ENCODE data around the gene IL26. TPM values are rescaled to one million over a fixed set of nuclear protein-coding genes. Genes with fewer than 3 reads are reported as not detected.

Gene IL26, protein sequence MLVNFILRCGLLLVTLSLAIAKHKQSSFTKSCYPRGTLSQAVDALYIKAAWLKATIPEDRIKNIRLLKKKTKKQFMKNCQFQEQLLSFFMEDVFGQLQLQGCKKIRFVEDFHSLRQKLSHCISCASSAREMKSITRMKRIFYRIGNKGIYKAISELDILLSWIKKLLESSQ
- not detected for total RNA-seq

DNA sequence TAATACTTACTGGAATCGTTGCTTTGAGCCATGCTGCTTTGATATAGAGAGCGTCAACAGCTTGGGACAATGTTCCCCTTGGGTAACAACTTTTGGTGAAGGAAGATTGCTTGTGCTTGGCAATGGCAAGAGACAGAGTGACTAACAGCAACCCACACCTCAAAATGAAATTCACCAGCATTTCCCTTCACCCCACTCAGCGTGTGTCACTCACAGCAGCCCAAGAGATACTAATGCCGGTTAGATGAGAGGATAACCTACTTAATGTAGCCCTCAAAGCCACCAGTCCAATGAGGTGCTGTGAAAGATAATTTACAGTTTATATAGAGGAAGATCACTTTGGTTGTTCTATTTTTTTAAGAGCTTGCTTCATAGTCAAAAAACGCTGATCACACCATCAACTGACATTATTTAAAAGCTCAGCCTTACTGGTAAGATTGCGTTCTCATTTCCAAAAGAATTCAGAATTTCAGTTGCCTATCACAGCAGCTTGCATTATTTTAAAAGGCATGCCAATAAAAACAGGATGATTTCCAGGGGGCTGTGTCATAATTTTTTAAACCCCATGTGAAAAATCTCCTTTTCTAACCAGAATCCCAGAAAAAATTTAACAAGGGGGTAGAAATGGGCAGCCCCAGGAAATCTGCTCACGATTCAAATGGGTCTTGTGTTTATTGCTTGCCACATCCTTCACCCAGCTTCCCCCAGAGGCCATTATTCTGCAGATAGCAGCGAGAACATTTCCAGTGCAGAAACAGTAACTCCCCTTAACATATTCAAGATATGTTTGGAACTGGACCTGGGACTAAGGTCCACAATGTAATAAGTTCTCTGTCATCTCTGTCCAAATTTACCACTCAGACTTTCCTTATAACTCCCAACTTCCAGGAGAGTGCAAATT lies at the start of gene IL26:
TSS of gene IL26 (minus strand) at position 235 of the 901 bp plus-strand sequence. CDS start at position 181, 54 bp downstream.
- no peaks in the 10 kb centered on the region for H3K36me3 ChIP-seq
- H3K4me1 ChIP-seq, result peaks cover 0 to 22% (median 11%) of the 10 kb centered on the region in 4 donors
- H3K27me3 ChIP-seq, result no peaks in the 10 kb centered on the region
- no peak for TF ChIP-seq EP300 (IDR thresholded peaks at IDR 0.05)
- TF ChIP-seq POLR2AphosphoS5 (IDR thresholded peaks at IDR 0.05), result no peak
- TF ChIP-seq POLR2A (IDR thresholded peaks at IDR 0.05; ENCODE audit: low read depth), result no peak
- TF ChIP-seq, protein P1, sequence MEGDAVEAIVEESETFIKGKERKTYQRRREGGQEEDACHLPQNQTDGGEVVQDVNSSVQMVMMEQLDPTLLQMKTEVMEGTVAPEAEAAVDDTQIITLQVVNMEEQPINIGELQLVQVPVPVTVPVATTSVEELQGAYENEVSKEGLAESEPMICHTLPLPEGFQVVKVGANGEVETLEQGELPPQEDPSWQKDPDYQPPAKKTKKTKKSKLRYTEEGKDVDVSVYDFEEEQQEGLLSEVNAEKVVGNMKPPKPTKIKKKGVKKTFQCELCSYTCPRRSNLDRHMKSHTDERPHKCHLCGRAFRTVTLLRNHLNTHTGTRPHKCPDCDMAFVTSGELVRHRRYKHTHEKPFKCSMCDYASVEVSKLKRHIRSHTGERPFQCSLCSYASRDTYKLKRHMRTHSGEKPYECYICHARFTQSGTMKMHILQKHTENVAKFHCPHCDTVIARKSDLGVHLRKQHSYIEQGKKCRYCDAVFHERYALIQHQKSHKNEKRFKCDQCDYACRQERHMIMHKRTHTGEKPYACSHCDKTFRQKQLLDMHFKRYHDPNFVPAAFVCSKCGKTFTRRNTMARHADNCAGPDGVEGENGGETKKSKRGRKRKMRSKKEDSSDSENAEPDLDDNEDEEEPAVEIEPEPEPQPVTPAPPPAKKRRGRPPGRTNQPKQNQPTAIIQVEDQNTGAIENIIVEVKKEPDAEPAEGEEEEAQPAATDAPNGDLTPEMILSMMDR (IDR thresholded peaks at IDR 0.05), result no peak
- 82% methylated on average over 8 of the region's 8 CpGs for WGBS
- no peak within 1 kb of the TSS for H3K27ac ChIP-seq (replicated peaks in 1 of 4)
- intact Hi-C loops (cut with DNase I), result loop anchor here (10.0 kb wide), 1 partner anchor 459 kb away; the partner anchor contains the start of gene NUP107
- DNase-seq (ENCODE audit: extremely low spot score), result no peak
- no peaks in the 10 kb centered on the region for H3K9me3 ChIP-seq
- H3K4me3 ChIP-seq, result no peak within 1 kb of the TSS

DNA sequence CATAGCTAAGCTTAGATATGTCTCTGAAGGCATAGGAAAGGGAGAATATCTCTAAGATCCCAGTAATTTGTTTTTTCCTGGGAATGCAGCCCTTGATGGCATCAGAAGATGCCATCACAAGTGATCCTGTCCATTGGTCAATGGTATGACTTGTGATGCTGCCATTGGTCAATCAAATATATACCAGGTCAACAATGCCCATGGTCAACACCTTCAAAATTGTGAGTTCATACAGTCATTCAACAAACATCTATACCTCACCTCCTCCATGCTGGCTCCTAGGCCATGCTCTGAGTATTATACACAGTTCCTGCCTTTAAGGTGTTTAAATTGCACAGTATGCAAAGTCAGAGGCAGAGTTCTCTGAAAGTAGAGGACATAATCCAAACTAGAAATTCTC lies 47.1 kb upstream of the IL26 start:
- H3K36me3 ChIP-seq, result no peaks in the 10 kb centered on the region
- no peak overlapping the region for H3K27ac ChIP-seq (replicated peaks in 1 of 4)
- no peaks in the 10 kb centered on the region for H3K4me1 ChIP-seq
- intact Hi-C loops (cut with DNase I), result no loop called here
- no peaks in the 10 kb centered on the region for H3K9me3 ChIP-seq
- no peak overlapping the region for H3K4me3 ChIP-seq
- no peak for DNase-seq (ENCODE audit: extremely low spot score)
- TF ChIP-seq EP300 (IDR thresholded peaks at IDR 0.05) (no peak), POLR2A (IDR thresholded peaks at IDR 0.05; ENCODE audit: low read depth) (no peak), POLR2AphosphoS5 (IDR thresholded peaks at IDR 0.05) (no peak)
- TF ChIP-seq, protein P1 (IDR thresholded peaks at IDR 0.05), result no peak
- H3K27me3 ChIP-seq, result no peaks in the 10 kb centered on the region

DNA sequence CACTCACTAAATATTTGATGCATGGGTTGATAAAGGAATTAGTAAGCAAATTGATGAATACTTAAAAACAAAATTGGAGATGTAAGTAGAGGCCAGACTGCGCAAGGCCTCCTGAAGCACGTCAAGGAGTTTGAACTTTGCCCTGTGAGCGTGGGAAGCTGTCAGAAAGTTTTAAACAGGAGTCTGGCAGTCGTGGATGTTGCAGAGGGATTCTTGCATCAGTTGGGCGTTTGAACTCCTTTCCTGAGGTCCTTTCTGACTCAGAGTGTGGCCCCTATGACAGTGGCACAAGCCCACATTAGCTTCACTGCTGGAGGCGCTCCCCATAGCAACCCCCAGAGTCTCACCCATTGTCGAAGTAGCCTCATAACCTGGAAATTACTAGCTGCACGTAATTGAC lies 45.7 kb upstream of the IL26 start:
- DNase-seq (ENCODE audit: extremely low spot score), result no peak
- no peak overlapping the region for H3K27ac ChIP-seq (replicated peaks in 1 of 4)
- H3K36me3 ChIP-seq, result no peaks in the 10 kb centered on the region
- no peaks in the 10 kb centered on the region for H3K27me3 ChIP-seq
- TF ChIP-seq EP300 (IDR thresholded peaks at IDR 0.05), result no peak
- no peak for TF ChIP-seq POLR2AphosphoS5 (IDR thresholded peaks at IDR 0.05)
- no peak for TF ChIP-seq POLR2A (IDR thresholded peaks at IDR 0.05; ENCODE audit: low read depth)
- TF ChIP-seq, protein P1 (IDR thresholded peaks at IDR 0.05), result no peak
- no peak overlapping the region for H3K4me3 ChIP-seq
- WGBS, result 71% methylated on average over 8 of the region's 8 CpGs
- intact Hi-C loops (cut with DNase I), result no loop called here
- H3K4me1 ChIP-seq, result no peaks in the 10 kb centered on the region
- H3K9me3 ChIP-seq, result no peaks in the 10 kb centered on the region

DNA sequence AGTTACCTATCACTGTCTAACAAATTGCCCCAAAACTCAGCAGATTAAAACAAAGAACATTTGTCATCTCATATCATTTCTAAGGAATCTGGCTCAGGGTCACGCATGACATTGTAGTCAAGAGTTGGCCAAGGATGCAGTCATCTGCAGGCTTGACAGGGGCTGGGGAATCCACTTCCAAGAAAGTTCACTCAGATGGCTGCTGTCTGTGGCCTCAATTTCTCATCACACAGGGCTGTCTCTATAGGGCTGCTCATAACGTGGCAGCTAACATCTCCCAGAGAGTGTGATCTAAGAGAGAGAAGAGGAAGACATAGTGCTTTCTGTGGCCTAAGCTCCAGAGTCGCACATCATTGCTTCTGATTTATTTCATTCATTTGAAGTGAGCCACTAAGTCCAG lies 44.7 kb upstream of the IL26 start:
- intact Hi-C loops (cut with DNase I), result no loop called here
- TF ChIP-seq EP300 (IDR thresholded peaks at IDR 0.05) (no peak), POLR2AphosphoS5 (IDR thresholded peaks at IDR 0.05) (no peak)
- TF ChIP-seq, protein P1 (IDR thresholded peaks at IDR 0.05), result no peak
- no peaks in the 10 kb centered on the region for H3K9me3 ChIP-seq
- no peak overlapping the region for H3K4me3 ChIP-seq
- no peak overlapping the region for H3K27ac ChIP-seq (replicated peaks in 1 of 4)
- no peak for DNase-seq (ENCODE audit: extremely low spot score)
- H3K36me3 ChIP-seq, result no peaks in the 10 kb centered on the region
- H3K4me1 ChIP-seq, result no peaks in the 10 kb centered on the region
- H3K27me3 ChIP-seq, result no peaks in the 10 kb centered on the region
- WGBS, result 74% methylated on average over 3 of the region's 3 CpGs

Data from esophagus muscularis mucosa (tissue), 4 donors.